ENCODE data around the gene DKC1. TPM values are rescaled to one million over a fixed set of nuclear protein-coding genes. Genes with fewer than 3 reads are reported as not detected.

Gene DKC1
- total RNA-seq, 1 experiment from 2014 or later: 123 TPM

DNA sequence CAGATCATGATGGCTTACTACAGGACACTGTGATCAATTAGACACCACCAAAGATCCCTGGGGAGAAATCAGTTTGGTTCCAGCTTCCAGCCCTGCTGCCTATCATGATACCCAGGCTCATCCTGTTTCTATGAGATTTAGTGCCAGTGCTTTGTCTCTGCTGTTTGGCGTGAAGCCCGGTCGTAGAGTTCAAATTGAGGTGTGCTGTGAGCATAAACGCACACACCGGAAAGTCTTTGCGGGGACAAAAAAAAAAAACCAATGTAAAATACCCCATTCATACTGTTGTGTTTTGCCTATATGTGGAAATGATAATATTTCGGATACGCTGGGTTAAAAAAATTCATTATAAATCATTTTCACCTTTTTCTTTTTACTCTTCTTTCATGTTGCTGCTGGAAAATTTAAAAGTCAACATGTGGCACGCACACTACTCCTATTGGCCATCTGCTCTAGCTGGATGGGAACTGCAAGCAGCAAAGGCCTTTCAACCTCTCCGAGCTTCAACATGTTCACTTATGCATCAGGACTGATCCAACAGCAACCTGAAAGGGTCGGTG, 607 bp upstream of the DKC1 start:
- no peaks in the 10 kb centered on the region for H3K9me3 ChIP-seq (ENCODE audit: control insufficient read depth in 1 of 2, insufficient read depth in 1 of 2, low read depth in 1 of 2, low read length in 2 of 2)
- no peaks in the 10 kb centered on the region for H3K27me3 ChIP-seq (ENCODE audit: insufficient read depth, low read length)
- peak overlapping the region; percentile 50 to 89 for H3K4me3 ChIP-seq (replicated peaks in 1 of 2; ENCODE audit: low read depth in 1 of 2, low read length in 2 of 2)
- intact Hi-C loops (cut with micrococcal nuclease): no loop called here
- no peaks in the 10 kb centered on the region for H3K9me2 ChIP-seq (ENCODE audit: insufficient read depth)
- peaks cover 0 to 5% of the 10 kb centered on the region in 2 experiments; a peak in 1 of 4 replicates for H3K4me1 ChIP-seq (ENCODE audit: control insufficient read depth in 1 of 2, insufficient read depth in 2 of 2, low read length in 2 of 2)
- POLR2A ChIA-PET: interaction anchor here (0.6 to 1.2 kb wide), 2 partner anchors 24 to 391 kb away, joined by 3 to 5 read pairs; no protein-coding TSS in a partner anchor
- TSS peak; percentile 99 for BruUV-seq (replicated peaks)
- no peaks in the 10 kb centered on the region; the same call in 1 of the 2 replicates for H4K20me1 ChIP-seq (ENCODE audit: insufficient read depth)
- peaks cover 43% of the 10 kb centered on the region for H3K79me2 ChIP-seq (ENCODE audit: insufficient read depth, low read length)
- TF ChIP-seq, protein P1, sequence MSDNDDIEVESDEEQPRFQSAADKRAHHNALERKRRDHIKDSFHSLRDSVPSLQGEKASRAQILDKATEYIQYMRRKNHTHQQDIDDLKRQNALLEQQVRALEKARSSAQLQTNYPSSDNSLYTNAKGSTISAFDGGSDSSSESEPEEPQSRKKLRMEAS (IDR thresholded peaks at IDR 0.05): no peak
- peak; percentile 44 for TF ChIP-seq POLR2A (IDR thresholded peaks at IDR 0.05; ENCODE audit: borderline replicate concordance, extremely low read depth, insufficient read depth, insufficient read length)
- DNase-seq (ENCODE audit: low read depth, low spot score): no peak
- peak overlapping the region; percentile 78 for H3K27ac ChIP-seq (ENCODE audit: low read depth, low read length)
- ATAC-seq: no peak
- H2AFZ ChIP-seq (ENCODE audit: low read depth, low read length, poor library complexity, severe bottlenecking): no peak overlapping the region
- CTCF ChIA-PET: interaction anchor here (3.0 kb wide), 1 partner anchor 13 kb away, joined by 17 read pairs; no protein-coding TSS in a partner anchor
- H3K9ac ChIP-seq (ENCODE audit: low read length): peak overlapping the region; percentile 95
- RAD21 ChIA-PET (ENCODE audit: low non-redundant PET in 1 of 2, low total read pairs in 2 of 2, uncharacterized antibody in 2 of 2, unreplicated experiment in 2 of 2): no interaction called here
- H3K4me2 ChIP-seq (ENCODE audit: low read length): peak overlapping the region; percentile 81
- H3K36me3 ChIP-seq (ENCODE audit: control insufficient read depth in 1 of 2, insufficient read depth in 2 of 2, low read length in 2 of 2): peaks cover 19 to 25% of the 10 kb centered on the region in 2 experiments

DNA sequence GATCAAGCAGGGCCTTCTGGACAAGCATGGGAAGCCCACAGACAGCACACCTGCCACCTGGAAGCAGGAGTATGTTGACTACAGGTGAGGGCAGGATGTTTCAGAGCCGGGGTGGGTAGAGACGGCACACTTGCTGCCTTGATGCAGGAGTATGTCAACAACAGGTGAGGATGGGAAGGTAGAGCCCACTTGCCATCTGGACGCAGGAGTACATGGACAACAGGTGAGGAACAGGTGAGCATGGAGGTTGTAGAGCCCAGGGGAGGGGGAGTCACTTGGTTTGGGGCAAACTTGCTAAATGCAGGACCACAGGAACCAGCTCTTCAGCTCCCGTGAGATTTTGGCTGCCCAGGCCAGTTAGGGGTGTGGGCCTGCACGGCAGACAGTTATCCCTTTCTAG, 12.0 kb downstream of the DKC1 start:
- DNase-seq (ENCODE audit: low read depth, low spot score) (no peak), ATAC-seq (no peak)
- no peaks in the 10 kb centered on the region for H3K9me3 ChIP-seq (ENCODE audit: control insufficient read depth in 1 of 2, insufficient read depth in 1 of 2, low read depth in 1 of 2, low read length in 2 of 2)
- TF ChIP-seq ELF1 (IDR thresholded peaks at IDR 0.05; ENCODE audit: borderline replicate concordance, low read depth): no peak
- no peak for TF ChIP-seq RAD21 (IDR thresholded peaks at IDR 0.05; ENCODE audit: low read depth)
- no peak for TF ChIP-seq EGR1 (IDR thresholded peaks at IDR 0.05; ENCODE audit: low read depth)
- TF ChIP-seq, protein P2, sequence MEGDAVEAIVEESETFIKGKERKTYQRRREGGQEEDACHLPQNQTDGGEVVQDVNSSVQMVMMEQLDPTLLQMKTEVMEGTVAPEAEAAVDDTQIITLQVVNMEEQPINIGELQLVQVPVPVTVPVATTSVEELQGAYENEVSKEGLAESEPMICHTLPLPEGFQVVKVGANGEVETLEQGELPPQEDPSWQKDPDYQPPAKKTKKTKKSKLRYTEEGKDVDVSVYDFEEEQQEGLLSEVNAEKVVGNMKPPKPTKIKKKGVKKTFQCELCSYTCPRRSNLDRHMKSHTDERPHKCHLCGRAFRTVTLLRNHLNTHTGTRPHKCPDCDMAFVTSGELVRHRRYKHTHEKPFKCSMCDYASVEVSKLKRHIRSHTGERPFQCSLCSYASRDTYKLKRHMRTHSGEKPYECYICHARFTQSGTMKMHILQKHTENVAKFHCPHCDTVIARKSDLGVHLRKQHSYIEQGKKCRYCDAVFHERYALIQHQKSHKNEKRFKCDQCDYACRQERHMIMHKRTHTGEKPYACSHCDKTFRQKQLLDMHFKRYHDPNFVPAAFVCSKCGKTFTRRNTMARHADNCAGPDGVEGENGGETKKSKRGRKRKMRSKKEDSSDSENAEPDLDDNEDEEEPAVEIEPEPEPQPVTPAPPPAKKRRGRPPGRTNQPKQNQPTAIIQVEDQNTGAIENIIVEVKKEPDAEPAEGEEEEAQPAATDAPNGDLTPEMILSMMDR (IDR thresholded peaks at IDR 0.05 in 2 of 3, conservative IDR thresholded peaks at IDR 0.05 in 1 of 3; ENCODE audit: borderline replicate concordance in 1 of 3, insufficient read depth in 1 of 3, low read depth in 2 of 3, low read length in 2 of 3): no peak
- TF ChIP-seq TCF7L2 (IDR thresholded peaks at IDR 0.05; ENCODE audit: borderline replicate concordance, extremely low read depth, insufficient read depth, insufficient read length): no peak
- no peak for TF ChIP-seq JUND (IDR thresholded peaks at IDR 0.05)
- TF ChIP-seq ZNF274 (IDR thresholded peaks at IDR 0.05; ENCODE audit: low read depth, low read length): no peak
- no peak for TF ChIP-seq ZFX (IDR thresholded peaks at IDR 0.05)
- no peak overlapping the region for H3K9ac ChIP-seq (ENCODE audit: low read length)
- H2AFZ ChIP-seq (ENCODE audit: low read depth, low read length, poor library complexity, severe bottlenecking): no peak overlapping the region
- intact Hi-C loops (cut with micrococcal nuclease): no loop called here
- H3K4me3 ChIP-seq (replicated peaks in 1 of 2; ENCODE audit: low read depth in 1 of 2, low read length in 2 of 2): no peak overlapping the region
- H3K4me2 ChIP-seq (ENCODE audit: low read length): no peak overlapping the region
- POLR2A ChIA-PET: no interaction called here
- no peaks in the 10 kb centered on the region for H3K27me3 ChIP-seq (ENCODE audit: insufficient read depth, low read length)
- no peaks in the 10 kb centered on the region for H3K4me1 ChIP-seq (ENCODE audit: control insufficient read depth in 1 of 2, insufficient read depth in 2 of 2, low read length in 2 of 2)
- BruUV-seq (replicated peaks): no TSS peak
- RAD21 ChIA-PET (ENCODE audit: low non-redundant PET in 1 of 2, low total read pairs in 2 of 2, uncharacterized antibody in 2 of 2, unreplicated experiment in 2 of 2): no interaction called here
- H3K36me3 ChIP-seq (ENCODE audit: control insufficient read depth in 1 of 2, insufficient read depth in 2 of 2, low read length in 2 of 2): peaks cover 19 to 44% of the 10 kb centered on the region in 2 experiments; a peak in 3 of 4 replicates
- CTCF ChIA-PET: no interaction called here
- H3K79me2 ChIP-seq (ENCODE audit: insufficient read depth, low read length): peaks cover 33% of the 10 kb centered on the region
- H4K20me1 ChIP-seq (ENCODE audit: insufficient read depth): no peaks in the 10 kb centered on the region
- H3K27ac ChIP-seq (ENCODE audit: low read depth, low read length): no peak overlapping the region
- H3K9me2 ChIP-seq (ENCODE audit: insufficient read depth): no peaks in the 10 kb centered on the region

Measured in HCT116 (cell line).